NCI-H2196 (cell line): Measurements from ENCODE around the gene SDR39U1.

Experiments used
- DNase-seq: peaks from one replicate; lab custom pipeline; 2025; ENCODE audit not compliant: unreplicated experiment; lab: John Stamatoyannopoulos, UW

SDR39U1 gene

GRCh38 chr14:24414077-24414476, 28.5 kb downstream of the SDR39U1 start:
- DNase-seq, result no peak

GRCh38 chr14:24411443-24412389, 30.9 kb downstream of the SDR39U1 start:
- peak; percentile 14 for DNase-seq

- no peak for DNase-seq
Measured at GRCh38 chr14:24409956-24410355, 32.6 kb downstream of the SDR39U1 start.

GRCh38 chr14:24409192-24409591, 33.4 kb downstream of the SDR39U1 start:
- DNase-seq, result no peak

GRCh38 chr14:24408764-24409163, 33.8 kb downstream of the SDR39U1 start:
- DNase-seq, result no peak

GRCh38 chr14:24407608-24408325, 34.8 kb downstream of the SDR39U1 start:
- no peak for DNase-seq

- no peak for DNase-seq
Measured at GRCh38 chr14:24406416-24406815, 36.2 kb downstream of the SDR39U1 start.

- DNase-seq, result no peak
Measured at GRCh38 chr14:24404814-24405213, 37.8 kb downstream of the SDR39U1 start.

GRCh38 chr14:24403294-24403998, 39.1 kb downstream of the SDR39U1 start:
- DNase-seq, result no peak

GRCh38 chr14:24401810-24402702, 40.5 kb downstream of the SDR39U1 start:
- DNase-seq, result no peak

GRCh38 chr14:24399999-24400718, 42.4 kb downstream of the SDR39U1 start:
- DNase-seq, result no peak

- no peak for DNase-seq
Measured at GRCh38 chr14:24399447-24399822, 43.1 kb downstream of the SDR39U1 start.

GRCh38 chr14:24398653-24399446, 43.7 kb downstream of the SDR39U1 start, which contains the start of gene NYNRIN:
Gene NYNRIN (plus strand): TSS chr14:24399003. CDS start chr14:24399247, 244 bp downstream.
- no peak for DNase-seq

GRCh38 chr14:24398293-24398652, 44.3 kb downstream of the SDR39U1 start:
- DNase-seq, result no peak

- DNase-seq, result no peak
Measured at GRCh38 chr14:24397639-24398292, 44.8 kb downstream of the SDR39U1 start.

- DNase-seq, result no peak
Measured at GRCh38 chr14:24395609-24396582, 46.7 kb downstream of the SDR39U1 start.

- no peak for DNase-seq
Measured at GRCh38 chr14:24394275-24394674, 48.3 kb downstream of the SDR39U1 start.
